Amniotic epithelial cell (primary cell): ENCODE results near the gene KMT5B.
"Not testable (repeated sequence)": the region's sequence is repeated elsewhere in the genome, so short reads cannot be mapped to it uniquely, and the experiment has no call there.

Experiments used
- DNase-seq: peaks from one replicate; pipeline ENCODE4 v3.0.0-alpha.2; 2010; ENCODE audit warnings: low read depth

The KMT5B gene

DNA sequence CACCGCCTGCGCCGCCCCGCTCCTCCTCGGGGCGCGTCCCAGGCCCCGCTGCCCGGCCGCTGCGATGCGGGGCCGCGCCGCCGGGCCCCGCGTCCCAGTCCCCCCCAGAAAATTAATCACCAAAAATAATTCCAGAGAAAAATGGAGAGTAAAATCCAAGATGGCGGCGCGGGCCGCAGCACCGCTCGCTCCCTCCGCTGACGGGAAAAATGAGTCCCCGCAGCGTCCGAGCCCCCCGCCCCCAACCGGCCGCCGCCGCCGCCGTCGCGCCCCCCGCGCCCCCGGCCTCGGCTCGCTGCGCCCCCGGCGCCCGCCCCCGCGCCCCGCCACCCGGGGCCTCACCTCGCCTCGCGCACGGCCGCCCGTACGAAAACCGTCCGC is at the start of gene KMT5B:
TSS of gene KMT5B (minus strand) at position 162 of the 381 bp plus-strand sequence. CDS start 23,220 bp downstream, outside the sequence.
- peak; percentile 55 for DNase-seq

DNA sequence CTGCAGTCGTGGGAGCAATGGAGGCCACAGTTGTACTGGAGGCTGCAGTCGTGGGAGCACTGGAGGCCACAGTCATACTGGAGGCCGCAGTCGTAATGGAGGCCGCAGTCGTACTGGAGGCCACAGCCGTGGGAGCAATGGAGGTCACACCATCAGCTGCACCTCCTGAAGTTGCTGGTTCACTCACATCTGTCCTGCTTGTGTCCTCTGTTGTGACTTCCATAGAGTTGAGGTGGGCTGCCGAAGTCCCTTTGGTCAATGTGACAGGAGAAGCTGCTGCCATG is 49.4 kb upstream of the KMT5B start:
- DNase-seq: no peak

DNA sequence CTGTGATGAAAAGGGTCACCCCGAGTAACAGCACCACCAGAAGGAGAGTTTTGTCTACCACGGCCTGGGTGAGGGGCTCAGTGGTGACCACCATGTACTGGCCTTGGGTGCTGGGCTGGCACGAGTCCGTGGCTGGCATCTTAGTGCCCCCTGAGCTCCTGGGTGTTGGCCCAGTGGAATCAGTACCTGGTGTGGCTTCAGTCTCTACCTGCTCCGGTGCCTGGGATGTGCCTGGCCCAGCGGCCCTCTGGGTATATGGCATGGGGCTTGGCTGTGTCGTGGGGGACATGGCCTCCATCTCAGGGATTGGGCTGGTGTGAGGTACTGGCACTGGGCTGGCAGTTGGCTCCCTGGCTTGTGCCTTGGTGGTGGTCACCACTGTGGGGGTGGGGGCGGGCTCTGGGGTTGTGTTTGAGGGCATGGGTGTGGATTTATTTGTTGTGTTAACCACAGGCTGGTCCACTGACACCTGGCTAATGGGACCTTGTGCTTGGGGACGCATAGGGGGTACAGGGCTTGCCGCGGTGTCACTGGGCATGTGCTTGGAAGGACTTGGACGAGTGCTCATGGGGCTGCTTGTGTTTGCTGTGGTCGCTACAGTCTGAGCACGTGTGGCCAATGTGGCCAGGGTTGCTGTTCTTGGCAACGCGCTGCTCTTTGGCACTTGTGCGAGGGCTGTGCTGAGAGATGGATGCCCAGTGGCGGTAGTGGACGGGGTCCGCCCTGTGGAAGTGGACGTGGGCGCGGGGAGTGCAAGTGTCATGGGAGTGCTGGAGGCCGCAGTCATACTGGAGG is 48.9 kb upstream of the KMT5B start:
- DNase-seq: no peak

DNA sequence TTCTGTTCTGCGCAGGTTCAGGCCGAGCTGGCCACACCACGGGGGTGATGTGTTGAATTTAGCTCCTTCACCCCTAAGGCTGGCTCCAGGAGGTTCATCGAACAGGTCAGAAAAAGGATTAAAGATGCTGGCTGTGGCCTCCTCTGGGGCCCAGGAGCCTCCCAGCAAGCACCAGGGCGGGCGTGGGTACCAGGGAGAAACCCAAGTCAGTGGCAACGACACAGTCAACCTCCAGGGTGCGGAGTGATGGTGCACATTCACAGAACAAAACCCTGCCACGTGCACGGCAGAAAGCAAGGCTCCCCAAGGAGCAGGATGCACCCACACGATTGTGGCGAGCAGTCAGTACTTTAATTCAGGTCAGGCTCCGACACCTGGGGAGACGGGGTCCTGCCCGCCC is 47.9 kb upstream of the KMT5B start:
- no peak for DNase-seq

DNA sequence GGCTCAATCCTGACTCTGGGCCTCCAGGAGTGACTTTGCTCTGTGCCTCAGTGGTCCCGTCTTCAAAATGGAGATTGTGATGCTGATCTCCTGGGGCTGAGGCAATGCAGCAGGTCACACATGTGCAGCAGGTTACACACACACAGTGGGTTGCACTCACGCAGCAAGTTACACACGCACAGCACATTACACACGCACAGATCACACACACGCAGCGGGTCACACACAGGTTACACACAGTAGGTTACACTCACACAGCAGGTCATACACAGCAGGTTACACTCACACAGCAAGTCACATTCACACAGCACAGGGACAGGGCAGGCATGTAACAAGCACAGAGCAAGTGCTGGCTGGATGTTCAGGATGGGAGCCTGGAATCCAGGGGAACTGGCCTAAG is 47.4 kb upstream of the KMT5B start:
- no peak for DNase-seq

DNA sequence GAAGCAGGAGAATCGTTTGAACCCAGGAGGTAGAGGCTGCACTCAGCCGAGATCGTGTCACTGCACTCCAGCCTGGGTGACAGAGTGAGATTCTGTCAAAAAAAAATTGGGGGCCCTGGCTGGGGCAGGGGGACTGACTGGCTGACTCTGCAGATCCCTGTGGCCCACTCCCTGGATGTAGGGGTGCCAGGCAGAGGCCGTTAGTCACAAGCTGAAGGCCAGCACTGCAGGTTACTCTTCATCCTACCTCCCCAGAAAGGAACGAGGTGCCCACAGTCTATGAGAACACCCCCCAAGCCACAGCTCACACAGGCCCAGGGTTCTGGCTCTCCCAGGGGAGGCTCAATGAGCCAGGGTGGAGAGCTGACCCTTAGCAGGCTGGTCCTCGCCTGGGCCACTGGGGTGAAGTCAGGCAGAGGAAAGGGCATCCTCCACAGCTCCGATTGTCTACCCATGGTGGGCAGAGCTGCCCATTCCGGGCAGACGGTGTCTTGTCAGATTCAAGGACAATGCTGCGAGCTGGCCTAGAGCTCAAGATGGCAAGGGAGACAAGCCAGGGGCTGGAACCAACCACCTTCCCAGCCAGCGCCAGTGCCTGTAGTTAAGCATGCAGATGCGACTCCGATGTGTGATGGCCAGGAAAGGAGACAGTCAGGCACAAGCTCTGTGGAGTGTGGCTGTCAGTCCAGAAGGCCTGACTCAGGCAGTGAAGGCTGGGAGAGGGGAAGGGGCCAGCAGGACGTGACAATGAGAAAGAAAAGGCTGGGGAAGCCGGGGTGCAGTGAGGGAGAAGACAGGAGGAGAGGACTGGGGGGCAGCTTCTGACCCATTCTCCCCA is 46.2 kb upstream of the KMT5B start:
- DNase-seq: no peak

DNA sequence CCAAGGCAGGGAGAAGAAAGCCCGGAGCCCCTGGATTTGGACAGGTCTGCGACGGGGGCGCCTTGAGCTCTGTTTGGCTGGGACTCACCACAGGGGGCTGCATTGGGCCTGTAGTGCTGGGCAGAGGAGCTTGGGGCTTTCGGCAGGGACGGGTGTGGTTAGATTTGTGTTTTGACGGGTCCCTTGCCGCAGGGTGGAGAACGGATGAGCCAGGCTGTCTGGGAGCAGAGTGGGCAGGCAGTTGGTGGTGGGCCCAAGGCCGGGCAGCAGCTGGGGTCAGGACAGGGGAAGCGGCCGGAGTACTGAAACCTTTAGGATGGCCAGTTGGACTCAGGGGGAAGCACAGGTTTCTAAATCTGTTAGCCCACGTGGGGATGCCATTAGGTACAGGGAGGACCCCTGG is 45.3 kb upstream of the KMT5B start:
- no peak for DNase-seq

DNA sequence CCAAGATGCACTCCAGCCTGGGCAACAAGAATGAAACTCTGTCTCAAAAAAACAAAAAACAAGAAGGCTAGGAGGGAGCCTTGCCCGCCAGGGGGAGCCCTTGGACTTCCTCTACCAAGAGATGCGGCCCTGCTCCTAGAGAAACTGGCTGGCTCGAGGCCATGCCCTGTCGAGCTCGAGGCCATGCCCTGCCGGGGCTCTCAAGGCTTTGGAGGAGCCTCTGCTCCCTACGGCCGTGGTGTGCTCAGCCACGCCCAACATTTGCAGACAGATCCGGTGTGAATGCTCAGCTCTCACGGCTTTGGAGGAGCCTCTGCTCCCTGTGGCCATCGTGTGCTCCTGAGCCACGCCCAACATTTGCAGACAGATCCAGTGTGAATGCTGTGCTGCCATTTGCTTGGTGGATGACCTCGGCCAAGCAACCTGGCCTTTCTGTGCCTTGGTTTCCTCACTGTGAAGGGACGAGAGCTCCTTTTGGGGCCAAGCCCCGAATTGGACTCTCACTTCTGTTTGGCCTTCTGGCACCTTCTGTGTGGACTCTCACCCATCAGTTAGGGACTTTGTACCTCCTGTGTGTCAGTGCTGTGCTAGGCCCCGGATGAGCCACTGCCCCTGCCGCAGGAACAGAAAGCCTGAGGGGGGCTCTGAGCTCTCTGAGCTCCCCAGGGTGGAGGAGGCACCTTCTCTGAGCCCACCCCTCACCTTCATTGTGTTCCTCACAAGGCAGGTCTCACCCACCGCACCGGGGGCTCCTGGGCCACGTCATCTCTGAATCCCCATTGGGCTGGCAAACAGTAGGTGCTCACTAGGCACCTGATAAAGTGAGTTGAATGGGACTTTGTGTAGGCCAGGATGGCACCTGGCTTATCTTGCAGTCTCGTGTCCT is 44.6 kb upstream of the KMT5B start:
- peak; percentile 82 for DNase-seq

DNA sequence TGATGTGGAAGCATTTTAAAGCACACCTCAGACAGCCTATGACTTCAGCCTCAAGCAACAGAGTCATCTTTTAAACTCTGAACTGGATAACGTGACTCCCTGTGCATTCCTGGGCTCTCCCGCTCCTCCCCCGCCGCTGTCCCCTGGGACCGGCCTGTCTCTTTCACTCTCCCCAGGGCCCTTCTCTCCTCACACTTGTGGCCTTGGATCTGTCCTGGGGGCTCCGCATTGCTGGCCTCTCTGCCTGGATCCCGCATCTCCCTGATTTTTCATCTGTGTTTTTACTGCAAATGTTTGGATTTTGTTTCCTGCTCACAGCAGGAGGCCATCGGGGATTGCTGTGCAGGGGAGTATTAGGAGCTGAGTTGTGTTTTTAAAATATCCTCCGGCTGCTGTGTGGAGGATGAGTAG is 43.2 kb upstream of the KMT5B start:
- peak; percentile 30 for DNase-seq

DNA sequence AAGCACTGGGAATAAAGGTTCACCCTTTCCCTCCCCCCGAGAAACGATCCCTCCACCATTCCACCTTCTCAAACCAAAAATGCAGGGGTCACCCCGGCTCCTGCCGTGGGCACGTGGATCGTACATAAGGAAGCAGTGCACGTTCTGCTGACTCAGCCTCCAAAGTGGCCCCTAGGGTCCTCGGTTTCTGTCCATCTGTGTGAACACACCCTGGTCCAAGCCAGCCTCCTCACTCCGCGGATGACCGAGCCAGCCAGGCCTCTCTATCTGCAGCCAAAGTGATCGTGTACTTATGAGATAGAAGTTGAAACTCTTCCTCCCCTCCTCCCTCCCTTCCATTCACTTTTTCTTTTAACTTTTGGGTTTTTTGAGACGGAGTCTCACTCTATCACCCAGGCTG is 42.4 kb upstream of the KMT5B start:
- DNase-seq: no peak

DNA sequence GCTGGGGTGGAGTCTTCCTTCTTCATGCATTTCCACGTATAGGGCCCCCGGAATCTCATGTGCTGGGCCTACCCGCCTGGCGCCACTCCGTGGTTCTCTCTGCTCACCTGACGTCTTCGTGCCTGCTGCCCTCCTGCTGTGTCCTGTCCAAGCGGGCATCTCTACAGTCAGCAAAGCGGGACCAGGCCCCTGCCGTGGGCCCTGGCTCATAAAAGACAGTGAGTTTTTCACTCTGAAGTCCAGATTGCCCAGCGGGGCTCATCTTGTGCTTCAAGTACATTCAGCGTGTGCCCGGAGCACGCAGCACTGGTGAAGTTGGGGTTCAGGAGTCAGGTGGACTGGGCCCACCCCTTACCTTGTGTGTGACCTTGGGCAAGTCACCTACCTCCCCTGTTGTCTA is 41.3 kb upstream of the KMT5B start:
- no peak for DNase-seq

DNA sequence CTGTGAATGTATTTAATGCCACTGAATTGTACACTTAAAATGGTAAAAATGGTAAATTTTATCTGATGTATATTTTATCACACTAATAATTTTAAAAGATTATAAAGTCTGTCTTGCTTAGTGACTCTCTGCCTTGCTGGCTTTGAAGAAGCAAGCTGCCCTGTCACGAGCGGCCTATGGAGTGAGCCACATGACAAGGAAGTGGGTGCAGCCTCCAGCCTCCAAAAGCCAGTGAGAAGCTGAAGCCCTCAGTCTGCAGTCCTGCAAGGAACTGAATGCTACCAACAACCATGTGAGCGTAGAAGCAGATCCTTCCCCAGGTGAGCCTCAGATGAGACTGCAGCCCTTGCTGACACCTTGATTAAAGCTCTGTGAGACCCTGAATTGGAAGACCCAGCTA is 38.7 kb upstream of the KMT5B start:
- DNase-seq: no peak

DNA sequence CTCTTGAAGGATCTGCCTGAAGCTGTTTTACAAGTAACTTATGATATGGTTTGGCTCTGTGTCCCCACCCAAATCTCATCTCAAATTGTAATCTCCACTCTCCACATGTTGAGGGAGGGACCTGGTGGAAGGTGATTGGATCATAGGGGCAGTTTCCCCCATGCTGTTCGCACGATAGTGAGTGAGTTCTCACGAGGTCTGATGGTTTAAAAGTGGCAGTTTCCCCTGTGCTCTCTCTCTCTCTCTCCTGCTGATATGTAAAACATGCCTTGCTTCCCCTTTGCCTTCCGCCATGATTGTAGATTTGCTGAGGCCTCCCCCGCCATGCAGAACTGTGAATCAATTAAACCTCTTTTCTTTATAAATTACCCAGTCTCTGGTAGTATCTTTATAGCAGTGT is 31.8 kb upstream of the KMT5B start:
- not testable (repeated sequence) for DNase-seq

DNA sequence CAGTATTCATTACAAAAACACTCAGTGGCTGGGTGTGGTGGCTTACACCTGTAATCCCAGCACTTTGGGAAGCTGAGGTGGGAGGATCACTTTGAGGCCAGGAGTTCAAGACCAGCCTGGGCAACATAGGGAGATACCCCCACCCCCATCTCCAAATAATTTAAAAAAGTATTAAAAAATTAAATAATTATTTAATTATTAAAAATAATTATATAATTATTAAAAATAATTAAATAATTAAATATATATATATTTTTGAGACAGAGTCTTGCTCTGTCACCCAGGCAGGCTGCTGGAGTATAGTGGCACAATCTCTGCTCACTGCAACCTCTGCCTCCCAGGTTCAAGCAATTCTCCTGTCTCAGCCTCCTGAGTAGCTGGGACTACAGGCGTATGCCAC is 30.8 kb upstream of the KMT5B start:
- DNase-seq: not testable (repeated sequence)

DNA sequence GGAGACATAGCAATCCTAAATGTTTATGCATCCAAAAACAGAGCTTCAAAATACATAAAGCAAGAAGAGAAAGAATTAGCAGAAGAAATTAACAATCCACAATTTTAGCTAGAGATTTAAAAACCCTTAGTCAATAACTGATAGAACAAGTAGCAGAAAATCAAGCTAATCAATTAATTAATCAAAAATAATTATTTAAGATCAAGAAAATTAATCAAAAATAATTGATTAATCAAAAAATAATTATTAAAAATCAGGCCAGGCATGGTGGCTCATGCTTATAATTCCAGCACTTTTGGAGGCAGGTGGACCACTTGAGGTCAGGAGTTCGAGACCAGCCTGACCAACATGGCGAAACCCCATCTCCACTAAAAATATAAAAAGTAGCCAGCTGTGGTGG is 29.5 kb upstream of the KMT5B start:
- DNase-seq: no peak

DNA sequence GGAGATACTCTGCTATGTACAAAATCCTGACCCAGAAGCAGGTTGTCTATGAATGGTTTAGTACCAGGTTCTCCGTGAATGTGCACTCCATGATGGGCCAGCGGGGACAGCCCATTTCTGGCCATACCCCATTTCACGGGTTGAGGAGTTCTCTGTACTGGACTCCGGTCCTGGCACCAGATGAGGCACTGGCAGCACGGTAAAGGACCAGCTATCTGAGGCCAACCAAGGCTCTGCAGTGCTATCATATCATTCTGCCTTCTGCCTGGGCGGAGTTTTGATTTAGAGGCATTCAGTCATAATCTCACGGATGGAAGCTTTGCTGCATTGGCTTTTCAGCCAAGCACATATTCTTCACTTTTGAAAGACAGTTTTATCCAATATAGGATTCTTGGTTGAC is 18.5 kb upstream of the KMT5B start:
- DNase-seq: no peak

DNA sequence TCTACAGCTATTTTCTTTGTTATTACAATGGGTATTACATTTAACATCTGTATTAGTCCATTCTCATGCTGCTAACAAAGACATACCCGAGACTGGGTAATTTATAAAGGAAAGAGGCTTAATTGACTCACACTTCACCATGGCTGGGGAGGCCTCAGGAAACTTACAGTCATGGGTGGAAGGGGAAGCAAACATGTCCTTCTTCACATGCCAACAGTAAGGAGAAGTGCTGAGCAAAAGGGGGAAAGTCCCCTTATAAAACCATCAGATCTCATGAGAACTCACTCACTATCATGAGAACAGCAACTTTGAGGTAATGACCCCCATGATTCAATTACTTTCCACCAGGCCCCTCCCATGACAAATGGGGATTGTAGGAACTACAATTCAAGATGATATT is 16.5 kb upstream of the KMT5B start:
- DNase-seq: no peak

DNA sequence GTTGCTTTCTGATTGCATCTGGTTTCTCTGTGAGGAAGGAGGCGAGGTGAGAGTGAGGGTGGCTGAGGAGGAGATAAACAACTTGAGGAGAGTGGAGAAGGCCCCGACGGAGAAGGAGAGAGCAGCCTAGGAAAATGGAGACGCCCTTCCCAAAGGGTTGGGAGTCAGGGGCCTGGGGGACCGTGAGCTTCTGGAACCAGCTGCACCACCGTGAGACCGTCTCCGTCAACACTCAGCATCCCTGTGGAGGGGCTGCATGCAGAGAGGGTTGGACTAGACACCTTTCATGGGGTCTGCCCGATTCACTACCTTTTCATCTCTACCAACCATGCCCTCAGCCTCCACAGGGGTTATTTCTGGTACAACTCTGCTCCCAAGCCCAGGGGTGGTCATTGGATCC is 13.3 kb upstream of the KMT5B start:
- no peak for DNase-seq

DNA sequence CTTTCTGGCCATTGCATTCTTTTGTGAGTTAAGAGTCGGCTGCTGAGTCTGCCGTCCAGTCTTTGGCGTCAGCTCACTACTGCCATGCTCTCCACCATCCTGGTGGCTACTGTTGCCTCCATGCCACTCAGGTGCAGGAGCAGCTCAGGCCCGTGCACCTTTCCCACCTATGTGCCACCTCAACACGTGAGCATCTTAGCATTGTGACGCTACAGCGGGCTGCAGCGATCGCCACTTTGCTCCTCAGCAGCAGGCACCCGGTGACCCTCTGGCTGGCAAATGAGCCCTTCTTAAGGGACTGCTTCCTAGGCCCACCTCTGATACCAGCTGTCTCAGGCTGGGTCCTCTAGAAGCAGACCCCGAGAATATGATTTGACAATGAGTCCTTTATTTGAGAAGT is 11.5 kb upstream of the KMT5B start:
- DNase-seq: no peak

DNA sequence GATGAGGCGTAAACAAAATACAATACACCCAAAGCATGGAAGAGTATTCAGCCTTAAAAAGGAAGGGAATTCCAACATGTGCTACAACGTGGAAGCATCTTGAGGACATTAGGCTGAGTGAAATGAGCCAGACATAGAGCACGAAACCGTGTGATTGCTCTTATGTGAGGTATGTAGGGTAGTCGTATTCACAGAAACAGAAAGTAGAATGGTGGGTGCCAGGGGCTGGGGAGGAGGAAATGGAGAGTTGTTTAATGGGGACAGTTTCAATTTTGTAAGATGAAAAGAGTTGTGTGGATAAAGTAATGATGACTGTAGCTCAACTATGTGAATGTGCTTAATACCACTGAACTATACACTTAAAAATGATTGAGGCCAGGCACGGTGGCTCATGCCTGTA is 10.2 kb upstream of the KMT5B start:
- DNase-seq: no peak

DNA sequence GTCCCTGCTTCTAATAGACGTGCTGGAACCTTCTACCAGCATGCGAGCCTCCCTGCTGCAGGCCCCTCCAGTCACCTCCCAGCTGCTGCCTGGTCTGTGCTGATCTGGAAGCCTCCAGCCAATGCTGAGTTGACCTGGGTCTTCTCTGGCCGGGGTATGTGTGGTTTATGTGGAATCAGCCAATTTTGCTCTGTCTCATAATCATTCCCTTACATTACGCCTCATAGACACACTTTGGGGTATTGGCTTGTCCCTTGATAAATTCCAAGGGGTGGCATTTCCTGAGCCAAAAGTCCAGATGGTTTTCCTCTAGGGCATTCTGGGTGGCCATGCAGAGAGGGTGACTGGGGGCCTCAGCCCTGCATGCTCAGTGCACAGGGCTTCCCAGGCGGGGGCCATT is 8.3 kb upstream of the KMT5B start:
- DNase-seq: no peak

DNA sequence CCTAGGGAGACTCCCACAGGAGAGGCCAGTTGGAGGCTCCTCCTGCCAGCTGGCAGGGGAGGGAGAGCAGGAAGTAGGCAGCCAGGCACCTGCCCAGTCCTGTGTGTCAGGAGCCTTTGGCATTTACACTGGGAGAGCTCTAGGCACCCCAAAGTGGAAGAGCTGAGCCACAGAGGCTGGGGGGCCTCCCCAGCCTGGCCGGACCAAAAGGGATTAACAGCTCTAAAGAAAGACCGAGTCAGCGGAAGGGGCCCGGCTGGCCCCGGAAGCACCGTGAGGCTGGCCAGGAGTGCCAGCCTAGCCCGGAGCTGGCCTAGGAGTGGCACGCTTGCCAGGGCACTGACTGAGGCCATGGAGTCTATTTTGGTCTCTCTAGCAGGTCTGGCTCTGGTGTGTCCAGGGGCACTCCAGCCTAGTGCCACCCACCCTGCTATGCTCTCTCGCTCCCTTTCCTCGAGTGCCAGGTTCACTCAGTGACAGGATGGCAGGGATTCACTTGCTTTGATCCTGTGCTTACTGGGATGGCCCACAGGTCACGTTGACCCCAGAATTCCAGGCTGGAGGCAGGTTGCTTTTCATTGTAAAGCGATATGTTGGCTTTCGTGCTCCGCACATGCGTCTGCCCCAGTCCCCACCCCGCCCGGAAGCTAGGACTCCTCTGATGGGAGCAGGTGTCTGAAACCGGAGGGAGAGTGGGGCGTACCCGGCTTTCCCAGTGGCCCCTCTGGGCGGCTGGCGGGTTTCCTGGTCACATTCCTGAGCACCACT is 3.3 kb upstream of the KMT5B start:
- DNase-seq: no peak
